ENCODE results near the gene KCTD17.
"Not testable (repeated sequence)": the region's sequence is repeated elsewhere in the genome, so short reads cannot be mapped to it uniquely, and the experiment has no call there.

The KCTD17 gene

GRCh38 chr22:37061611-37062375 is 10.3 kb downstream of the KCTD17 start:
- no peak for DNase-seq

- DNase-seq: no peak
Measured at GRCh38 chr22:37062376-37062675, 10.8 kb downstream of the KCTD17 start.

- no peak for DNase-seq
Measured at GRCh38 chr22:37062702-37063381, 11.3 kb downstream of the KCTD17 start.

GRCh38 chr22:37063431-37064420 is 12.2 kb downstream of the KCTD17 start:
- peak; percentile 47 for DNase-seq

GRCh38 chr22:37064553-37064952 is 13.0 kb downstream of the KCTD17 start:
- DNase-seq: no peak

- DNase-seq: no peak
Measured at GRCh38 chr22:37065180-37065579, 13.6 kb downstream of the KCTD17 start.

GRCh38 chr22:37065961-37066360 is 14.4 kb downstream of the KCTD17 start:
- no peak for DNase-seq

GRCh38 chr22:37067428-37067827 is 15.9 kb downstream of the KCTD17 start:
- DNase-seq: no peak

GRCh38 chr22:37068859-37069258 is 17.3 kb downstream of the KCTD17 start:
- no peak for DNase-seq

GRCh38 chr22:37069319-37069718 is 17.8 kb downstream of the KCTD17 start:
- no peak for DNase-seq

GRCh38 chr22:37069719-37070118 is 18.2 kb downstream of the KCTD17 start:
- no peak for DNase-seq

- no peak for DNase-seq
Measured at GRCh38 chr22:37070334-37070733, 18.8 kb downstream of the KCTD17 start.

- DNase-seq: no peak
Measured at GRCh38 chr22:37070744-37071143, 19.2 kb downstream of the KCTD17 start.

GRCh38 chr22:37071850-37072592 is 20.5 kb downstream of the KCTD17 start:
- not testable (repeated sequence) for DNase-seq

- DNase-seq: no peak
Measured at GRCh38 chr22:37072673-37073072, 21.1 kb downstream of the KCTD17 start.

GRCh38 chr22:37074537-37074936 is 23.0 kb downstream of the KCTD17 start:
- DNase-seq: no peak

- no peak for DNase-seq
Measured at GRCh38 chr22:37075046-37075445, 23.5 kb downstream of the KCTD17 start.

- DNase-seq: no peak
Measured at GRCh38 chr22:37075822-37076433, 24.4 kb downstream of the KCTD17 start.

GRCh38 chr22:37077802-37078448 is 26.4 kb downstream of the KCTD17 start:
- DNase-seq: no peak

- DNase-seq: no peak
Measured at GRCh38 chr22:37079158-37079557, 27.6 kb downstream of the KCTD17 start.

GRCh38 chr22:37079668-37080171 is 28.2 kb downstream of the KCTD17 start:
- DNase-seq: no peak

- no peak for DNase-seq
Measured at GRCh38 chr22:37080438-37080837, 28.9 kb downstream of the KCTD17 start.

Measured in NCI-H1092 treated with DMSO at 0.1 percent for 48 hours (cell line).